ENCODE results near the gene IGFALS. TPM values are rescaled to one million over a fixed set of nuclear protein-coding genes. Genes with fewer than 3 reads are reported as not detected.

IGFALS gene
- total and polyA plus RNA-seq, 11 donors: 0.12 to 0.38 (median 0.23) TPM; not detected in 8

- 92 to 96% (median 94%) methylated on average over 22 to 24 of the region's 24 CpGs for WGBS, 4 donors
- no peak for TF ChIP-seq CTCF (IDR thresholded peaks at IDR 0.05)
- no peak overlapping the region for H3K4me3 ChIP-seq
- no peaks in the 10 kb centered on the region for H3K9me3 ChIP-seq
- intact Hi-C loops (cut with DNase I): no loop called here
- no peak overlapping the region for H3K27ac ChIP-seq
- DNase-seq (no peak), ATAC-seq (no peak)
- peaks cover 0 to 59% (median 52%) of the 10 kb centered on the region in 9 donors for H3K36me3 ChIP-seq
- peaks cover 5 to 27% (median 22%) of the 10 kb centered on the region in 12 donors for H3K4me1 ChIP-seq
- H3K27me3 ChIP-seq: no peaks in the 10 kb centered on the region
Measured at GRCh38 chr16:1821861-1822611, 28.5 kb upstream of the IGFALS start.

GRCh38 chr16:1820946-1821290 lies 27.4 kb upstream of the IGFALS start:
- Histone ChIP-seq H3K4me1 (peaks cover 4 to 27% (median 22%) of the 10 kb centered on the region in 12 donors), H3K27ac (no peak overlapping the region), H3K27me3 (no peaks in the 10 kb centered on the region), H3K36me3 (peaks cover 0 to 70% (median 63%) of the 10 kb centered on the region in 9 donors), H3K4me3 (no peak overlapping the region), H3K9me3 (no peaks in the 10 kb centered on the region)
- 89 to 91% (median 90%) methylated on average over 10 to 12 of the region's 12 CpGs for WGBS, 4 donors
- intact Hi-C loops (cut with DNase I): no loop called here
- TF ChIP-seq POLR2A (IDR thresholded peaks at IDR 0.05) (no peak), CTCF (IDR thresholded peaks at IDR 0.05) (no peak)
- no peak for ATAC-seq
- no peak for DNase-seq

- H3K36me3 ChIP-seq: peaks cover 0 to 76% (median 69%) of the 10 kb centered on the region in 9 donors
- H3K27ac ChIP-seq: no peak overlapping the region
- no peaks in the 10 kb centered on the region for H3K27me3 ChIP-seq
- ATAC-seq (no peak), DNase-seq (no peak)
- WGBS, 4 donors: 89 to 95% (median 92%) methylated on average over 13 to 25 of the region's 25 CpGs
- no peak for TF ChIP-seq POLR2A (IDR thresholded peaks at IDR 0.05)
- no peak for TF ChIP-seq CTCF (IDR thresholded peaks at IDR 0.05)
- intact Hi-C loops (cut with DNase I): no loop called here
- H3K4me3 ChIP-seq: no peak overlapping the region
- no peaks in the 10 kb centered on the region for H3K9me3 ChIP-seq
- H3K4me1 ChIP-seq: peaks cover 0 to 21% (median 16%) of the 10 kb centered on the region in 12 donors
Measured at GRCh38 chr16:1820096-1820945, 26.8 kb upstream of the IGFALS start.

GRCh38 chr16:1819611-1820010 lies 26.1 kb upstream of the IGFALS start:
- TF ChIP-seq CTCF (IDR thresholded peaks at IDR 0.05) (no peak), POLR2A (IDR thresholded peaks at IDR 0.05) (no peak)
- Histone ChIP-seq H3K27me3 (no peaks in the 10 kb centered on the region), H3K36me3 (peaks cover 0 to 81% (median 74%) of the 10 kb centered on the region in 9 donors), H3K9me3 (no peaks in the 10 kb centered on the region), H3K4me1 (peaks cover 0 to 14% (median 10%) of the 10 kb centered on the region in 12 donors), H3K4me3 (no peak overlapping the region), H3K27ac (no peak overlapping the region)
- WGBS, 4 donors: 92 to 96% (median 94%) methylated on average over 15 of the region's 15 CpGs
- intact Hi-C loops (cut with DNase I): no loop called here
- no peak for ATAC-seq
- no peak for DNase-seq

Measured in heart left ventricle (tissue), 16 donors.